VCaP (cell line): ENCODE measurements around the gene EPHA1.

Experiments used
- H3K27ac ChIP-seq: fragments of 450-650 bp; 2 replicates; pipeline ENCODE4 v1.5.1; 2017
- TF ChIP-seq, protein P1 (sequence below): fragments of 450-650 bp; conservative IDR thresholded peaks from 2 replicates; pipeline ENCODE4 v1.5.1; 2017; ENCODE audit warnings: mild to moderate bottlenecking, moderate library complexity

The EPHA1 gene

DNA sequence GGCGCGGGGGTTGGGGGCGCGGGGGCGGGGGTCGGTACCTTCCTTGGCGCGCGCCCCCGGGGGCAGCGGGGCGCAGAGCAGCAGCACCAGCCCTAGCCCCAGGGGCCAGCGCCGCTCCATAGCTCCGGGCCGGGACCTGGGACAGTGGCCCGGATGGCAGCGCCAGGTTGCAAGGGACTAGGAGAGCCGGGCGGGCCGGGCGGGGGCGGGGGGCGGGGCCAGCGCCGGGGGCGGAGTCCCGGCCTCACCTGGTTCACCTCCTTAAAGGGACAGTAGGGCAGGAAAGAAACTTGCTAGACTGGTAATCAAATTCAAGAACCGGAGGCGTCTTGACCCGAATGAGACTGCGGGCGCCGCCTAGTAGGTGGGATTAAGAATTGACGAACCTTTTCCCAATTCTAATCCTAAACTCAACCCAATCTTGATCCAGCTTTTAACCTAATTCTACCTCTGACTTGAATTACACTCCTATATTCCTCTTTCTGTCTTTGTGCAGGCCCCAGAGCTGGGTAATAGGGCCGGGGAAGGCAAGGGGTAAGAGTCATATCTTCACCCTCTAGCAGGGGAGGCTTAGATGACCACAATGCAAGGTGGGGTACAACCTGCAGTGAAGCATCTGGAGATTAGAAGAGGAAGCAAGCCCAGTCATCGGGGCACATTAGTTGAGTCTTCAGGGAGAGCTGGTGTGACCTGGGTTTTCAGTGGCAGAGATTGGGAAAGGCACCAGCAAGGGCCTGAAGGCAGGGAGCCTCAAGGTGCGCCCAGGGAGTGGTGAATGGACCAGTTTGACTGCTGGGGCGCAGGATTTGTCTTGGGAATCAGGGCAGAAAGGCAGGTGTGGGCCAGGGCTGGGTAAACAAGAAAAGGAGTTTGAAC, at the start of gene EPHA1:
Gene EPHA1 (minus strand): TSS at position 171 of the 876 bp plus-strand sequence. CDS start 51 bp downstream, at position 120.
- peak within 1 kb of the TSS; percentile 64; the same call in 1 of the 2 replicates for H3K27ac ChIP-seq
- TF ChIP-seq, protein P1, sequence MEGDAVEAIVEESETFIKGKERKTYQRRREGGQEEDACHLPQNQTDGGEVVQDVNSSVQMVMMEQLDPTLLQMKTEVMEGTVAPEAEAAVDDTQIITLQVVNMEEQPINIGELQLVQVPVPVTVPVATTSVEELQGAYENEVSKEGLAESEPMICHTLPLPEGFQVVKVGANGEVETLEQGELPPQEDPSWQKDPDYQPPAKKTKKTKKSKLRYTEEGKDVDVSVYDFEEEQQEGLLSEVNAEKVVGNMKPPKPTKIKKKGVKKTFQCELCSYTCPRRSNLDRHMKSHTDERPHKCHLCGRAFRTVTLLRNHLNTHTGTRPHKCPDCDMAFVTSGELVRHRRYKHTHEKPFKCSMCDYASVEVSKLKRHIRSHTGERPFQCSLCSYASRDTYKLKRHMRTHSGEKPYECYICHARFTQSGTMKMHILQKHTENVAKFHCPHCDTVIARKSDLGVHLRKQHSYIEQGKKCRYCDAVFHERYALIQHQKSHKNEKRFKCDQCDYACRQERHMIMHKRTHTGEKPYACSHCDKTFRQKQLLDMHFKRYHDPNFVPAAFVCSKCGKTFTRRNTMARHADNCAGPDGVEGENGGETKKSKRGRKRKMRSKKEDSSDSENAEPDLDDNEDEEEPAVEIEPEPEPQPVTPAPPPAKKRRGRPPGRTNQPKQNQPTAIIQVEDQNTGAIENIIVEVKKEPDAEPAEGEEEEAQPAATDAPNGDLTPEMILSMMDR = peak; percentile 78

DNA sequence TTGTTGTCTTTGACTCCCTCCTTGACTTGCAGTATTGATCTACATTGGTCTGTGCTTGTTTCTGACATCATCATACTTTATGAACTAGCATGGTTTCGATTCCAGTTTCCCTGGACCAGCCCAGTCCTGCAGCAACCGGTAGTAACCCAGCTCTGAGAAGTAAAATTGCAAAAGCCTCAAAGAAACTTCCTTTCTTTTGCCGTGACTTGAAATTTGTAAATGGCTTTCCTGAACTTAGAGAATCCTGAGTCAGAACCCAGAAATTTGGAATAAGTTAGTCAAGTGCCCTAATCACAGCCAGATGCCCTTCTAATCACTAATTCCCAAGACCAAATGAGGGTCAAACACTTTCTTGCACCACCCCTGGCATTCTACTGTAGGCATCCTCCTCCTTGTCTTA, 49.6 kb upstream of the EPHA1 start:
- H3K27ac ChIP-seq = no peak overlapping the region
- TF ChIP-seq, protein P1 = no peak

DNA sequence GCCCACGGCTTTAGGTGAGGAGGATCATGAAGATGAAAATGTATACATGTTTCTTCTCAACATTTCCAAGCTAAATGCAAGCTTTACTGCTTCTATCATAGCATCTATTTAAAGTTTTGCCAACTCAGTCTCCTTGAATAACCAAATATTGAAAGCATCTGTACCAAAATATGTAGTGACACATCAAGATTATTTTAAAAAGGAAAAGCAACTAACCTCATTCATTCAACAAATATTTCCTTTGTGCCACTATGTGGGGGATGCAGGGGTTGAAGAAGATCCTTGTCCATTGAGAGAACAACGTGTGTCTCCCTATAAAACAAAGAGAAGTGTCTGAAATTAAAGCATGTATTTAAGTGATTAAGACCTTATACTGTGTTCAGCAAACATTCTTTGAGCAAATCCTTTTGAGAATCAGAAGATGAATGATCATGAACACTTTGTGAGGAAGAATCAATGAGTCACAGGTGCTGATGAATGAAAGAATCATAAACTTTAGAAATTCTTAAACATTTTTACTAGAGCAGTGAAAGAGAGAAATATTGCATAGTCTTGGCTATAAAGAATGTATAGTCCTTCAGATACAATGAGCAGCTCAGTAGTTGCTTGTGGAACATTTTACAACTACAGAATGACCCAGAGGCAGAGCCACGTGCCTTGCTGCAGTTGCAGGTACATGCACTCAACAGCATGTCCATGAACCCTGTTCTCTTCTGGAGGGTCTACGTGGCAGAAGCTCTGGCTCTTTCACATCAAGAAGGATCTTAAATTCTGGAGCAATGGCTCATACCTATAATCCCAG, 48.5 kb upstream of the EPHA1 start:
- TF ChIP-seq, protein P1 = no peak
- H3K27ac ChIP-seq = no peak overlapping the region

DNA sequence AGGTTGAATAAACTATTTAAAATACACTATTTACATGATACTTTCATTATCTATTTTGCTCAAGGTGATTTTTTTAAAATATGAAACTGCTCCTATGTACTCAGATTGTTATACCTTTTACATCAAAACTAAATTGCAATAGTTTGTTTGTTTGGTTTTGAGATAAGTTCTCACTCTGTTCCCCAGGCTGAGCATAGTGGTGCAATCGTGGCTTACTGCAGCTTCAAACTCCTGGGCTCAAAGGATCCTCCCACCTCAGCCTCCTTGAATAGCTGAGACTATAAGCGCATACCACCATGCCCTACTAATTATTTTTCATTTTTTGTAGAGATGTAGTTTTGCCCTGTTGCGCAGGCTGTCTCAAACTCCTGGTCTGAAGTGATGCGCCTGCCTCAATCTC, 47.3 kb upstream of the EPHA1 start:
- H3K27ac ChIP-seq = no peak overlapping the region
- TF ChIP-seq, protein P1 = no peak

DNA sequence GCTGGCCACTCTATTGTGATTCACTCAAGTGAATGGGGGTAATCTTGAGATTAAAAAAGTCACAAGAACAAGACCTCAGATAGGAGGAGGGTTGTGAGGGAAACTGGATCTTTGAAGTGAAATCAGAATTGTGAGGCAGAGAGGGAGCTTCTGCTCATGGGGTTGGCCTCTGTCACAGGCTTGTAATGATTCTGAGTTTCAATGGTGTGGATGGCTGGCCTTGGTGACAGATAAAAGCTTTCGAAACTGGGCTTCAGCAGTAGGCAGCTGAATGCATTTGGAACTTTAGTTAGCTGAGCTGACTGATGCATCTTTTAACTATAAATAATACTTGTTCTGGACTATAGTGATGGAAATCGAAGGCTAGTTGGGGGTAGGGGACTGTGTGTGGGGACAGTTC, 46.8 kb upstream of the EPHA1 start:
- TF ChIP-seq, protein P1 = no peak
- H3K27ac ChIP-seq = no peak overlapping the region

DNA sequence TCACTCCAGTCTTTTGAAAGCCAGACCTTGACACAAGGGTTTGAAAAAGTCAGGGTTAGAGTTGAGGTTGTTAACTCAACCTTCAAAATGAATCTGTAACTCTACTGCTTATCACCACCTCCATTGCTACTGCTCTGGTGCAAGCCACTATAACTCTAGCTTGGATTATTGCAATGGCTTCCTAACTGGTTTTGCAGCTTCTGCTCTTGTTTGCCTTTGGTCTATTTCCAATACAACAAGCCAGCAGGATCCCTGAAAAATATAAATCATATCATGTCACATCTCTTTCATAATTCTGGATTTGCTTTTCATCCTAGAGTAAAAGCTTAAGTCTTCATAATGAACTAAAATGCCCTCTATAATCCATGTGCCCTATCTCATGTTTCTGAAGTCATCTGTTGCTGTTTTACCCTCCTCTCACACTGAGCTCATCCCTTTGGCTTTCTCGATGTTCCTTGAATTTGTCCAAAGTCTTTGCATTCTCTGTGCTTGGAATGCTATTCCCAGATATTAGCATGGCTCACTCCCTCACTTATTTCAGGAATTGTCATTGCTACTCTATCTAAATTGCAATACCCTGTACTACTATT, 45.5 kb upstream of the EPHA1 start:
- TF ChIP-seq, protein P1 = no peak
- peak overlapping the region; percentile 36 for H3K27ac ChIP-seq

DNA sequence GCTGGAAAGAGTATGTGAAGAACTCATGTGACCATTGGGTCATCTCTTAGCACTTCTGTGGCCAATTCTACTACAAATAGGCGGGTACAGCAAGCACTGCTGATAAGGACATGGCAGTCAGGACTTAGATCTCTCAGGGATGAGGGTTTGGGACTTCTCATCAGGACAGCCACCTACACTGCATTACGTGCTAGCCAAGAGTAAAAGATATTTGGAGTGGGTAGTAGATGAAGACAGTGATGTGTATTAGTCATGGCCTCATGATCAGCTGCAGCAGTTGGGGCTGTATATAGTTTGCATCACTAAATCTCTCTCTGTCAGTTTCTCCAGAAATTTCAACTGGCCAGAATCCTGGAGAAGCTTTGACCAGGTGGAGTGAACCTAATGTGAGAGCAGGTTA, 43.8 kb upstream of the EPHA1 start:
- TF ChIP-seq, protein P1 = no peak
- H3K27ac ChIP-seq = no peak overlapping the region
